HG02870 (cell line): ENCODE data around the gene PRKACG.
"Not testable (repeated sequence)": the region's sequence is repeated elsewhere in the genome, so short reads cannot be mapped to it uniquely, and the experiment has no call there.

Experiments used
- ATAC-seq: cut with Tn5 transposase; IDR thresholded peaks from one replicate; pipeline ENCODE4 v1.9.1; 2021; ENCODE audit warnings: mild to moderate bottlenecking, moderate library complexity; ENCODE audit not compliant: unreplicated experiment

PRKACG gene

GRCh38 chr9:69014013-69014412 is at the start of gene PRKACG:
TSS of gene PRKACG (minus strand) at chr9:69014113. CDS start at chr9:69014092, 21 bp downstream.
- ATAC-seq = no peak

- ATAC-seq = no peak
Measured at GRCh38 chr9:69062195-69062594, 48.3 kb upstream of the PRKACG start.

GRCh38 chr9:69060766-69061165 is 46.9 kb upstream of the PRKACG start:
- ATAC-seq = no peak

- no peak for ATAC-seq
Measured at GRCh38 chr9:69058101-69058500, 44.2 kb upstream of the PRKACG start.

- ATAC-seq = no peak
Measured at GRCh38 chr9:69056191-69056815, 42.4 kb upstream of the PRKACG start.

GRCh38 chr9:69054989-69055388 is 41.1 kb upstream of the PRKACG start:
- ATAC-seq = no peak

GRCh38 chr9:69050936-69051335 is 37.0 kb upstream of the PRKACG start:
- not testable (repeated sequence) for ATAC-seq

DNA sequence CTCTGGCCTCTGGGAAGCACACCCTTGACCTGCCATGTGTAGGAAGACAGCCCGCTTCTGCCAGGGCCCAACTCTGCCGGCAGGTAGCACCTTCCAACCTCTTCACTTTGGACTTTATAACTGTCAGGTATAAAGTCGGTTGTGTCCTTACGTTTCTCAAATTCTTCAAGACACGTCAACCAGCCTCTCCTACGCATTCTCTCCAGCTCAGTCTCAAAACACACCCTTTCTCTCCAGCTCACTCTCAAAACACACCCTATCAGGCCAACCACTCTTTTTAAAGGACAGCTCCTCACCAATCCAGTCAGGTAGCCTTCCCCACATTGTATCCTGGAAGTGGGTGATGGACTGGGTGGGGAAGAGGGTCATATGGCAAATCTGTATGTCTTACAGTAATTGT is 35.2 kb upstream of the PRKACG start:
- no peak for ATAC-seq

DNA sequence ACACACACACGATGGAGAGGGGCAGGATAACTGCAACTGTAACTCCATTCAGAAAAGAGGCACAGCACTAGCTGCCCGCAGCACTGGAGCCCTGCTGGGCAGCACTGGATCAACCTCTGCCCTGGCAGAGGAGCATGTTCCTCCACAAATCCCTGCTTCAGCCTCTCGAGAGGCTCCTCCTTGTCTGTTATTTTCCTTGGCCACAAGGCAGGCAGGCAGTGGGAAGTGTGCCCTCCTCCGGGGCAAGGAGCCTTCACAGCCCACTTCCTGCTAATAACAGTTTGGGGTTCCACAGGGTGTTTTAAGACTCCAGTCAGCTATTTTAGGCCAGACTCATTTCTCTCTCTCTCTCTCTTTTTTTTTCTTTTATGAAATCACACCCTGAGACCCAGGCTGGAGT is 33.5 kb upstream of the PRKACG start:
- no peak for ATAC-seq

DNA sequence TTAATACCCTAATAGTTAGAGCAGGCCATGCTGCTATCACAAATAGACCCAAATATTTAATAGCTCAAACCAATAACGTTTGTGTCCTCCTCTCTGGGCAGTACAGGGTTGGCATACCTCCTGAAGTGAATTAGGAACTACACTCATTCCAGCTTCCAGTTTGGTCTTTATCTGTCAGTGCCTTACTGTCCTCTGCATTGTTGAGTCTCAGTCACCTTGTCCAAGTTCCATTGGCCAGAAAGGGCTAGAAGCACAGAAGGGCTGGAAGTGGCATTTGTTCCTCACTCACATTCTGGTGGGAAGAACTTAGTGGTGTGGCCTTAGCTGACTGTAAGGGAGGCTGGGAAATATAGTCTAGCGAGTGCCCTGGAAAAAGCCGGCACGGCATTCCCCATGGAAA is 32.8 kb upstream of the PRKACG start:
- ATAC-seq = no peak

DNA sequence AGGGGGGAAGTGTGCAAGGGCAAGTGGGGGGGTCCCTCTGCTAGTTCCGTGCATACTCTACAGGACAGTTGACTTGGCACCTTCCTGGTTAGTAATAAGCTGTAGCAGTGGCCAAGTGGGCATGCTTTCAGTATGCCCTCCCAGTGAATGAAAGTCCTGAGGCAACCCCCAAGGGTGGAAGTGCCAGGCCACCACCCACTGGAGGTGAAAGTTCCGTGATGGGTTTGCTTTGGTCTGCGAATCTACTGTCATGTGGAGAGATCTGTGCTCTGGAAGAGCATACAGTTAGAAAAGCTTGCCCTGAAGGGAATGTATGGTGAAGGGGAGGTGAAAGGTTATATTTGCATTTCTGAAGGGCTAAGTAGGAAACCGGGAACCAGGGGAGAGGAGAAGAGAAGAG is 31.9 kb upstream of the PRKACG start:
- ATAC-seq = no peak

DNA sequence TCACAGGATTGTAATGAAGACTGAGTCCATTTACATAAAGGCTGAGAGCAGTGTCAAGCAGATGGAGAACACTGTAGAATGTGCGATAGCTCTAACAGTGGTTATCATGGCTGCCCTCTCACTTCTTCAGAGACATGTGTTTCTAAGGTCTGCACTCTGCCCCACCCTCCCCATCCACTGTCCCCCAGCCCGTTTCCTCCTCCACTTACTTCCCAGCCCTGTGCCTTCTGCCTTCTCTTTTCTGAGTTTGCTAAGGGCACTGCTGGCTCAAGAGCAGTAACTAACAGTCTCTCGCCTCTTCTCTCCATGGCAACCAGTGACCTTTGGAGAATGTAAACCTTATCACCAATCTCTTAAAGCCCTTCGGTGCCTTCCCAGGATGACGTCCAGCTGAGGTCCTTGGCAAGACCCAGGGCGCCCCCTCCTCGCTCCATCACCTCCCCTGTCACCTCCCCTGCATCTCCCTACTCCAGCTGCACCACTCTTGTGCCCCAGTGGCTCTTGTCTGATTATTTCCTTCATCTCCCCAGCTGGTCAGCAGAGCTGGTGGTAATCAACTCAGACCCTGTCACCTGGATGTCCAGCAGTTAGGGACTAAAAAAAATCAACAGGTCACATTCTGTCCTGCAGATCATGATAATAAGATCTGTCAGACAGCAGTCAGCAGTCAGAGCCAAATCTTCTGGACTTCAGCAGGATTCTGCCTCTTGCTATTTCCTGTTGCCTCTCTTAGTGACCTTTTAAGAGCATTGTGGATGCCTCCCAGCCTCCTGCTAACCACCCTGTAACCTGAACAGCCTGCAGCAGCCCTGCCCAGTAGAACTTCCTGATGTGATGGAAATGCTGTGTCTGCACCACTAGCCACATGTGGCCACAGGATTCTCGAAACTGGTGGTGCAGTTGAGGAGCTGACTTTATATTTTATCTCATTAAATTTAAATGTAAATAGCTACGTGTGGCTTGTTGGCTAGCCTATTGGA is 30.6 kb upstream of the PRKACG start:
- no peak for ATAC-seq

DNA sequence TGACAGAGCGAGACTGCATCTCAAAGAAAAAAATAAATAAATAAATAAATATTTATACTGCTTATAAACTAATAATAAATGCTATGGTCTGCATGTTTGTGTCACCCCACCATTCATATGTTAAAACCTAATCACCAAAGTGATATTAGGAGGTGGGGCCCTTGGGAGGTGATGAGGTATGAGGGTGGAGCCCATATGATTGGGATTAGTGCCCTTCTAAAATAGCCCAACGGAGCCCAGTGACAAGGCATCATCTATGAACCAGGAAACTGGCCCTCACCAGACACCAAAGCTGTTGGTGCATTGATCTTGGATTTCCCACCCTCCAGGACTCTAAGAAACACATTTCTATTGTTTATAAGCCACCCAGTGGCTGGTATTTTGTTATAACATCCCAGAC is 26.7 kb upstream of the PRKACG start:
- no peak for ATAC-seq

DNA sequence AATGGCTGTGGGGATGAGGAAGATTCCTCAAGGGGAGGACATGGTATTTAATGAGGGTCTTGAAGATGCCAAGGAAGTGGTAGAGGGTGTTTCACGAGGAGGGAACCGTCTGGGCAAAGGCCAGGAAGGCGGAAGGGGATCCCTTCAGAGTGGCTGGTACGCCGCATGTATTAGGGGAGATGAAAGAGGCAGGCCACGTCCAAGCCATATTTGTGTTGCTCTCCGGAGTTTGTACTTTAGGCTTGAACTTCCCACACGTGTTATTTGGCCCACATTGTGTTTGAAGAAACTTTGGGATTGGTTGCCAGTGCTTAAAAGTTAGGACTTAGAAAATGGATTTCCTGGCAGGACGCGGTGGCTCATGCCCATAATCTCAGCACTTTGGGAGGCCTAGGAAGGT is 22.9 kb upstream of the PRKACG start:
- no peak for ATAC-seq

- peak; percentile 30 for ATAC-seq
Measured at GRCh38 chr9:69036309-69036708, 22.4 kb upstream of the PRKACG start.

DNA sequence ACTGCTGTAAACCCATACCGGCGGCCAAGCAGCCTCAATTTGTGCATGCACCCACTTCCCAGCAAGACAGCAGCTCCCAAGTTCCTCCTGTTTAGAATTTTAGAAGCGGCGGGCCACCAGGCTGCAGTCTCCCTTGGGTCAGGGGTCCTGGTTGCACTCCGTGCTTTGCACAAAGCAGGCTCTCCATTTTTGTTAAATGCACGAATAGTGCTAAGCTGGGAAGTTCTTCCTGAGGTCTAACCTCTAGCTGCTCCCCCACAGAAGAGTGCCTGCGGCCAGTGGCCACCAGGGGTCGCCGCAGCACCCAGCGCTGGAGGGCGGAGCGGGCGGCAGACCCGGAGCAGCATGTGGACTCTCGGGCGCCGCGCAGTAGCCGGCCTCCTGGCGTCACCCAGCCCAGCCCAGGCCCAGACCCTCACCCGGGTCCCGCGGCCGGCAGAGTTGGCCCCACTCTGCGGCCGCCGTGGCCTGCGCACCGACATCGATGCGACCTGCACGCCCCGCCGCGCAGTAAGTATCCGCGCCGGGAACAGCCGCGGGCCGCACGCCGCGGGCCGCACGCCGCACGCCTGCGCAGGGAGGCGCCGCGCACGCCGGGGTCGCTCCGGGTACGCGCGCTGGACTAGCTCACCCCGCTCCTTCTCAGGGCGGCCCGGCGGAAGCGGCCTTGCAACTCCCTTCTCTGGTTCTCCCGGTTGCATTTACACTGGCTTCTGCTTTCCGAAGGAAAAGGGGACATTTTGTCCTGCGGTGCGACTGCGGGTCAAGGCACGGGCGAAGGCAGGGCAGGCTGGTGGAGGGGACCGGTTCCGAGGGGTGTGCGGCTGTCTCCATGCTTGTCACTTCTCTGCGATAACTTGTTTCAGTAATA is 21.8 kb upstream of the PRKACG start, which contains the start of gene FXN:
TSS of gene FXN (plus strand) at position 315 of the 871 bp plus-strand sequence. CDS start at position 346, 31 bp downstream.
- peak; percentile 89 for ATAC-seq

- no peak for ATAC-seq
Measured at GRCh38 chr9:69034071-69034470, 20.2 kb upstream of the PRKACG start.

DNA sequence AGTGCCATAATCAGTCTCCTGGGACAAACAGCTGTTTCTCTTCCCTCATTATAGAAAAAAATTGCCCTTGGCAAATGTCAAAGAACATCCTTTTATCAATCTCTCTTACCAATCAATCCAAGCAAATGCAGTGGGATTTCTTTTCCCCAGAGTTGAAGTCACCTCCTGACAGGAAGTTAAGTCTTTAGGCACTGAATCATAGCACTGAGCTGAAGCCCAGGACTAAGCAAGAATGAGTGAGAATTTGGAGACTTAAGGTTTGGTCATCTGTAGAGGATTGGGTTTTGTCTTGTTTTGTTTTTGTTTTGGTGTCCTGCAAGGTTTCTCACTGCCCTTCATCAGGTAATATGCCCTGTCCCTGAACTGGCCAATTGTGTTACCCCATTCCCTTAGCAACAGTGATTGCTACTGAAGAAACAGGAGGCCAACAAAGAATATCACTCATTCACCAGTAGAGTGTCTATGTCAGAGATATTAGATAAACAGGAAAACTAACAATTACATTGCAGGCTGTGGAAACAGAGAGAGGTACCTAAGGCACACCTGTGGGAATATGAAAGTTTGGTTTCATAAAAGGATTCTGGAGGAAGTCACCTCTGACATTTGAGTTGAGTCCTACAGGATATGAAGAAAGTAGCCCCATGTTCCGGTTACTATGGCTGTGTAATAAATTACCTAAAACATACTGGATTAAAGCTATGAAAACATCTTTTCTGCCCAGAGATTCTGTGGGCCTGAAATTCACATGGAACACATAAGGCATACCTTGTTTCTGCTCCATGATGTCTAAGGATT is 17.1 kb upstream of the PRKACG start:
- ATAC-seq = no peak

- ATAC-seq = no peak
Measured at GRCh38 chr9:69029535-69029934, 15.6 kb upstream of the PRKACG start.

DNA sequence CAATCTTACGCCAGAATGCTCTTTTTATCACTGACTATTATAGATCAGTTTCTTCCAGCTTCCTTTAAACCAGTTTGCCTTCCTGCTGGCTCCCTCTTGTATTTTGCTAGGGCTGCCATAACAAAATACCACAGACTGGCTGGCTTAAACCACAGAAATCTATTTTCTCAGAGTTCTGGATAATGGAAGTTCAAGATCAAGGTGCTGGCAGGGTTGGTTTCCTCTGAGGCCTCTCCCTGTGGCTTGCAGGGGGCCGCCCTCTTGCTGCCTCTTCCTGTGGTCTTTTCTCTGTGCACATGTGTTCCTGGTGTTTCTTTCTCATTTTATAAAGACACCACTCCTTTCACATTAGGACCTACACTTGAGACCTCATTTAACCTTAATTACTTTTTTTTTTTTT is 14.8 kb upstream of the PRKACG start:
- ATAC-seq = no peak
